Stimulated activated CD4-positive, alpha-beta T cell treated with anti-CD3 and anti-CD28 coated beads, TNF-alpha, amount 100 ng/mL, for 24 hours (primary cell): ENCODE measurements around the gene CLK3.
A peak's percentile ranks its signal among the peaks of the same experiment; 100 is the strongest.

ENCODE experiments used
- DNase-seq, 3 experiments: peaks; one replicate each; pipeline ENCODE4 v3.0.0-alpha.2; 2020; ENCODE audit warnings: low read depth in 3 of 3

CLK3 gene

GRCh38 chr15:74603026-74603788, 12.4 kb upstream of the CLK3 start:
- DNase-seq: no peak

DNA sequence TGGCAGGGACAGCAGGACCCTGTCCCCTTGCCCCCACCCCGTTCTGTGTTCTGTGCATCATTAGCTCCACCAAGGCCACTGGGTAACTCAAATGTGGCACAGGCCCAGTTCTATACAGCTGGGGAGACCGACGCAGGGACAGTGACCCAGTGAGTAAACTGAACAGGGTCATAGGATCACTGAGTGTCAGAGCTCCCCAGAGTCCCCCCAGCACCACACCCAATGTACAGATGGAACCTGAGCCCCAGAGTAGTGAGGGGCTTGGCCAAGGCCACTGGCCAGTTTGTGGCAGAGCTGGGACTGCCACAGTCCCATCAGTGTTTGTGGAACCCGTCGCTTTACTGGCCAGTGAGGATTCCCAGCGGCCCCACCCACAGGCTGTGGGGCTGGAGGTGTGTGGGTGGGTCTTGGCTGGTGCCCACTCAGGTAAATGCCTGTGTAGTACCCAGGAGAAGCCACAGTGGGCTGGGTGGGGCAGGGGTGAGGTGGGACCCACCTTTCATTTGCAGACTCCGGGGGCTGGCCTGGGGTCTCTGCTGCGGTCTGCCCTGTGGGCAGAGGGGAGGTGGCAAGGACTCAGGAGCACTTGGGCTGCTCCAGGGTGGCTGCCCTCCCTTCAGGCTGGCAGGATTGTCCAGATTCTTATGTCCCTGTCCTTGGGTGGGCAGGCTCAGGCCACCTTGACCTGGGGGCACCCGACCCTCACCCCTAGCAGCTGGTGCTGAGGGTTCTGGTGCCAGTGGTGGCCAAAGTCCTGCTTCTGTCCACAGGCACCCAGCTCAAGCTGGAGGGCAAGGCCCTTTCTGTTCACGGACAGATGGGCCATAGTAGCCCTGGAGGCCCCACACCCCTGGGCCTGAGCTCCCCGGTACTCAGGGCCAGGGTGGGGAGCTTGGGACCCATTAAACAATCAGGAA, 11.6 kb upstream of the CLK3 start:
- DNase-seq: no peak

DNA sequence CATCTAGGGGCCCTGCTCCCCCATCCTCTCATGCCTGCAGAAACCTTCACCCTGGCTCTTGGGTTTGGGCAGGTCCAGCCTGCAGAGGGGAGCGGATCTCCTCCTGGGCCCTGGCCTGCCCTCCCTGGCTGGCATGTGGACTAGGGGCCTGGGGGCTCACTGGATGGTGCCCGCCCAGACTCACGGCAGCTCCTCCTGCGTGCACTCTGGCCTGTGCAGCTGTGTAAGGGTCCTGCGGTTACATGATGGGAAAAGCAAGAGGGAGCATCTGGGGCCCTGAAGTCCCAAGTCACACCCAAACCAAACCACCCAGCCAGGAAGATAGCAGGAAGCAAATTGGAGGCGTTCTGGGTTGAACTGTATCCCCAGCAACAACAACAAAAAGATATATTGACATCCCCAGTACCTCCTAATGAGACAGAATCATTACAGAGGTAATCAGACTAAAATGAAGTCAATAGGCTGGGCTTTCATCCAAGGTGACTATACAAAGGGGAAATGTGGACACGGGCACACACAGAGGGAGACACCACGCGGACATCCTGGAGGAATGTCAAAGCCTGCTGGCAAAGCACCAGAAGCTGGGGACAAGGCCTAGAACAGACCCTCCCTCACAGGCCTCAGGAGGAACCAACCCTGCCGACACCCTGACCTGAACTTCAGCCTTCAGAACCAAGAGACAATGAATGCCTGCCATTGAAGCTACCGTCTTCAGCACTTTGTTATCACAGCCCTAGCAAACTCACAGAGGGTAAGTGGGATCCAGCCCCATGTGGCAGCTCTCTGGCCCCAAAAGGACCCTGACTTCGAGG, 10.4 kb upstream of the CLK3 start:
- DNase-seq: no peak

DNA sequence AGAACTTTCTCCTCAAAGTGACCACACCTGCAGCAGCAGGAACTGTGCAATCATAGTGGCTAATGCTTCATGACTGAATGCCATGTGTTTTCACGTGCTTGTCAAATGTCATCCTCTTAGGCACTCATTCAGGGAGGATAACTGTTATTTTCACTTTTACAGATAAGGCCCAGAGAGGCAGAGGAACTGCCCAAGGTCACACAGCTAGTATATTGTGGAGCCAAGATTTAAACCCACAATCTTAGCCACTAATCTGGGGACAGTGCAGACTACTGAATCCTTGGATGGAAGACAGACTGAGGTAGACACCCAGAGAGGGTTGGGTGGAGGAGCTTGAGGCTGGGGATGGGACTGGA, 9.9 kb upstream of the CLK3 start:
- no peak for DNase-seq

DNA sequence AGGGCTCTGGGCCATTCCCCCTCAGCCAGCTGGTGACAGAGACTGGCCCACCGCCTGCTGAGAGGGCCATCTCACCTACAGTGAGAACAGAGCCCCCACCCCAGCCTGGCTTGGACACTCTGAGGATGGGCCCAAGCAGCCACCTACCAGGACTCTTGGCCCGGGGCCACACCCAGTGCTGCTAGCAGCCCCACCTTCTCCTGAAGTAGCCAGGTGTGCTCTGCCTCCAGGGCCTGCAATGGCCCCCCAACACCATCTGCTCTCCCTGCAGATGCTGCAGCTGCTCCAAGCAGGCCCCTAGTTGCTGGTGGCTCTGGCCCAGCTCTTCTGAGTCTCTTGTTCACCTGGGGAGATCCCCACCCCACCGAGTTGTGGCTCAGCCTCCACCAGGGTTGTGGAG, 6.8 kb upstream of the CLK3 start:
- DNase-seq: no peak

DNA sequence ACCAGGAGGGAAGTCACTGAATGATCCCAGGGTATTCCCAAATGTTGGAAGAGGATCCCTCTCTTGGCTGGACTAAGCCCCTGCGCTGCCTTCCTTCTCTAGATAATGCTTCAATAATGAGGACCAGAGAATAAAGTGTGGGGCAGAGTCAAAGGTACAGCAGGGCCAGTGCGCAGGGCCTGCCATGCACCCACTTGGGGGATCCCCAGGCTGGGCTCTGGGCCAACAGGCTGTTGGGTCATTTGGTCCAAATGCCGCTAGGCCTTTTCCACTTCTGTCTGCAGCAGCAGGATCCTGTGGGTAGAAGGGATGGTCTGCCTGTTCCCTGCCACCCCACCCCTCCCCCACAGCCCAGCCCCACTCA, 5.7 kb upstream of the CLK3 start:
- DNase-seq: no peak

- no peak for DNase-seq
Measured at GRCh38 chr15:74610302-74610951, 5.2 kb upstream of the CLK3 start.

GRCh38 chr15:74611341-74611740, 4.3 kb upstream of the CLK3 start:
- no peak for DNase-seq

GRCh38 chr15:74611834-74612233, 3.8 kb upstream of the CLK3 start:
- DNase-seq: no peak

GRCh38 chr15:74612677-74613076, 3.0 kb upstream of the CLK3 start:
- DNase-seq: no peak

DNA sequence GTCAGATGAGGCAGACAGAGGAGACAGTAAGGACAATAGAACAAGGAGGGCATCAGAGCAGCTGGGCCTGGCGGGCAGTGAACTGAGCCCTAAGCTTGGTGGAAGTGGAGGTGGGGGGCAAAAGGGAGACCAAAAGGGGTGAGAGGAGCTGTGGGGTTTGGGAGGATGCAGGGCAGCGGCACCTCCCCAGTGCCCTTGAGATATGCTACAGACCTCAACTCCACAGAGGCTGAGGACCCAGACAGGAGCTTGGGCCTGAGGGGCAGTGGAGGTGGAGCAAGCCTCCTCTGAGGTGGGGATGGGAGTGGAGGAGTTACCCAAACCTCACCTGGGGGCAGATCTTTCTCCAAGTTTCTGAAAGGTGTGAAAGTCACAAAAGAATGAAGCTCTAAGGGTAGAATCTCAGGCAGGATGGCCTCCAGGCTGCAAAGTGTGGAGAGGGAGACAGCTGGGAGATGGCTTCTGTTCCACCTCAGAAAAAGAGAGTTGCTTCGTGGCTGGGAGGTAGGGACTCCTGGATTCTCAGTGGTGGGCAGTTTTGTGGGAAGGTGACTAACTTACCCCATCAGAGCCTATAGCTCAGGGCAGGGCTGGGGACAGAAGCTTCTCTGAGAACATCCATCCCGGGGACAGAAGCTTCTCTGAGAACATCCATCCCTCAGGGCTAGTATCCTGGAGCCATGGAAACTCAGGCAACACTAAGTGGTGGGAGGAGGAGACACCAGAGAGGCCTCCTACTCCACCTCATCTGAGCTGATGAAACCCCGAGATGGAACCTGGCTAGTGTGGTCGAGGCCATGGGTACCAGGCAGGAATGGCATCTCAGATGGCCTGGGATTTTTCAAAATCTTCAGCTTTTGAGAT, 2.3 kb upstream of the CLK3 start:
- no peak for DNase-seq

GRCh38 chr15:74613953-74614743, 1.5 kb upstream of the CLK3 start:
- no peak for DNase-seq

DNA sequence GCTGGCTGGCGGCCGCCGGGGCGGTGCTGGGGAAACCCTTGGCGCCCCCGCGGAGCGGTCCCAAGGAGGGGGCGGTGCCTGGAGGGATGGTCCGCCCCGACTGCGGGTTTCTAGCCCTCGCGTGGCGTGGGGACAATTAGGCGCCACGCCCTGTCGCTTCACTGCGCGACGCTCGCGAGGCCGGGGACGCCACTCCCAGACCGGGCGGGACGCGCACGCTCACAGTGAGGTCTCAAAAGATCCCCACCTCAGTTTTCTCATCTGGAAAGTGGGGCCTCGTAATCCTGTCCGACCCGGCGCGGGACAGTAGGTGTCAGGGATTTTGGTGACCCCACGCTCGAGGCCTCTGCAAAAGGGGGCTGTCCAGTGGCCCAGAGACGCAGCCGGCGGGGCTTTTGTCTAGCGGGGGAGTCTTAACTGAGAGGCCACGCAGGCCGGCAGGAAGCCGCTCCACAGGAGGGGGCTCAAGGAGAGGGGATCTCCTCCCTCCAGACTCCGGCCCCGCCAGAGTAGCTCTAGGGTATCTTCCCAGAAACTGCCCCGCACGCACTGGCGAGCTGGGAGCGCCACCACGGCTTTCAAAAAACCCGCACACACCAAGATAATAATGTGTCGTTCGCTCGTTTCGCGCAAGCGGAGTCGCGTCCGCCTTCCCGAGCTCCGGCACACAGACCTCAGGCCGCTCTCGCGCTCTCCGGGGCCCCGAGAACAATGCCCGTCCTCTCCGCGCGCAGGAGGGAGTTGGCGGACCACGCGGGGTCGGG, 710 bp upstream of the CLK3 start:
- DNase-seq: peak; percentile 68 to 83 (median 71)

- DNase-seq: peak; percentile 23 to 62 (median 31)
Measured at GRCh38 chr15:74616366-74616939, 817 bp downstream of the CLK3 start.

DNA sequence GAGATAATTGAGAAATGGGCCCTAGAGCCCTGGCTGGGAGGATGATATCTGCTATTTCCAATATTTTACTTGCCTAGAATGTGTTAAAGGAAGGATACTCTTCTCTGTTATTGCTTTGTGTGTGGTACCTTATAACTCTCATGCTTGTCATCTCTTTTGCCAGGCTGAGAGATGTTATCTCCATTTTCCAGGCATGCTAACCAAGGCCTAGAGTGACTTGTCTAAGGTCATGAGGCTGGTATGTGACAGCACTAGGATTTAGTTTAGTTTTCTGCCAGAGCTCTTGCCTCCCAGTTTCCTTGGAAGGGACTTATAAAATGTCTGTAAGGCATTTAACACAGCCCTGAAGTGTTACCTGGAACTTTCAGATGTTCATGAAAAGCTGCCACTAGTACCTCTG, 1.4 kb downstream of the CLK3 start:
- DNase-seq: no peak

- DNase-seq: no peak
Measured at GRCh38 chr15:74618841-74619596, 3.4 kb downstream of the CLK3 start.

DNA sequence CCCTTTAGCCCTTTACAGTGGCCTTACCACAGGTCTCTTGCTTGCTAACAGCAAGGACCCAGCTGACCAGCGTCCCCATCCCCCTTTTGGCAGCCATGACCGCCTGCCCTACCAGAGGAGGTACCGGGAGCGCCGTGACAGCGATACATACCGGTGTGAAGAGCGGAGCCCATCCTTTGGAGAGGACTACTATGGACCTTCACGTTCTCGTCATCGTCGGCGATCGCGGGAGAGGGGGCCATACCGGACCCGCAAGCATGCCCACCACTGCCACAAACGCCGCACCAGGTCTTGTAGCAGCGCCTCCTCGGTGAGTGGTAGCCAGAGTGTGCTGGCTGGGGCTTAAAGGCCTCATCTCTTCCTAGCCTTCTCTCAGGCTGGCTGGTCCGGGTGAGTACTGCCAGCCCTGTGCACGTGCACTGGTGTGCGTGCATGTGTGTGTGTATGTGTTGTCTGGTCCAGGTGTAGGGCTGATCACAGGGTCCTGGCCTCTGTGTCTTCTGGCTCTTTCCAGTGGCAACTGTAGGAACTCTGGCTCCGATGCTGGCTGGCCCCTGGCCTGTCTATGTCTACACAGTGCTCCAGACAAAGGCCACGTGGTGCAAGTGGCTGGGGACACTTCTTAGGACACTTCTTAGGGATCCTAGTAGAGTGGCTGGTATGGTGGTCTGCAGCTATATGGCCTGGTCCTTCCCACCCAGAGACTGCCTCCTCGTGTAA, 4.4 kb downstream of the CLK3 start:
- DNase-seq: no peak
